ENCODE data around the gene PACS2.
"Not testable (repeated sequence)": the region's sequence is repeated elsewhere in the genome, so short reads cannot be mapped to it uniquely, and the experiment has no call there.

PACS2 gene

GRCh38 chr14:105324871-105325270 is 10.3 kb downstream of the PACS2 start:
- no peak for DNase-seq (ENCODE audit: low spot score)
- no peak overlapping the region for H3K4me3 ChIP-seq
- no peak for TF ChIP-seq CTCF (IDR thresholded peaks at IDR 0.05)
- no peak overlapping the region for H3K27ac ChIP-seq

DNA sequence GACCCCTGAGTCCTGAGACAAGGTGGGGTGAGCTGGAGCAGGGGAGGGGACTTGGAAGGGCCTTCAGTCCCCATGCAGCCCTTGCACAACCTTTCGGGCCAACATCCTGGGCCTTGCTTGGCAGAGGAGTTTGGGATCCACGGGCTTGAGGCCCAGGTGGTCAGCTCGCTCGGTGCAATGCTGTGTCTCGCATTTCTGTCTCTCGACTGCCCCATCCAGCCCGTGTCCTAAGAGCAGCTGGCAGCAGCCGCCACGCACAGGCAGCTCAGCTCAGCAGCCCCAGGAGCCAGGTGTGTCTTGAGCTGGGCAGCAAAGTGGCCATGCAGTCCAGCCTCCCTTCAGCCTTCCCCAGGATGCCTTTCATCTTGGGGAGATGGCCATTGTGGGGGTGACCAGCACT is 10.8 kb downstream of the PACS2 start:
- H3K27ac ChIP-seq, result no peak overlapping the region
- peak; percentile 70 for DNase-seq (ENCODE audit: low spot score)
- TF ChIP-seq CTCF (IDR thresholded peaks at IDR 0.05), result no peak
- no peak overlapping the region for H3K4me3 ChIP-seq

DNA sequence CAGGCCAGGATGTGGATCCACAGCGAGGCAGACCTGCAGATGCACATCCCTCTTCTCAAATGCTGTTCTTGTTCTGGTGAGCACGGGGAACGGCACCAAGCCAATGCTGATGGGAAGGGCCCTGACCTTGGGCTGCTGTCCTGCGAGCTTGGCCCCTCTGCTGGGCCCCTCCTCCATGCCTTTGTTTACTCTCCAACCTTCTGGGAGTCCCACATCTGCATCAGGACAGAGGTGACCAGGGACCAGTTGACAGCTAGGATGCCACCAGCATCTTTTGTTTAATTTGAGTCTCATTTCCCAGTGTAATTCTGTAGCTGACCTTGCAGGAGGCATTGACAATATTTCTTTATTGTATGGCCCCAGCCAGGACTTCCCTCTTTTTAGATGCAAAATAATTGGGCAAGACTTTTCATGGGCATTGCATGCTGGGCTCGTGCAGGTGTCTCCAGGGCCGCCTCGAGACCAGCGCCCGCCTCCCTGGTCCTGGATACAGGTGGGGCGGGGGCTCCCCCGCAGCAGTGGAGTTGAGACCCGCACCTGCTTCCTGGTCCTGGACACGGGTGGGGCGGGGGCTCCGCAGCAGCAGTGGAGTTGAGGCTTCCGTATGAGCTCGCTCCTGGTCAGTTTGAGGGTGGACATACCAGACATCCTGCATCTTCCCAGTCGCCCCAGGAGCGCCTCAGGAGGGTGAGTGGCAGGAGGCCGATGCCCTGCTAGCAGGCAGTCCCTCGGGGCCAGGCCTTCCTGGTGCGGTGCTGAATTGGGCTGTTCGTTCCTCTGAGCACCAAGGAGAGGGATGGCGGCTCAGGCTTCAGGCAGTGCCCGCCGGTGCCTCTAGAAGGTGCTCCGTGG is 11.4 kb downstream of the PACS2 start:
- no peak for TF ChIP-seq CTCF (IDR thresholded peaks at IDR 0.05)
- DNase-seq (ENCODE audit: low spot score), result peak; percentile 70
- H3K4me3 ChIP-seq, result no peak overlapping the region
- H3K27ac ChIP-seq, result no peak overlapping the region

DNA sequence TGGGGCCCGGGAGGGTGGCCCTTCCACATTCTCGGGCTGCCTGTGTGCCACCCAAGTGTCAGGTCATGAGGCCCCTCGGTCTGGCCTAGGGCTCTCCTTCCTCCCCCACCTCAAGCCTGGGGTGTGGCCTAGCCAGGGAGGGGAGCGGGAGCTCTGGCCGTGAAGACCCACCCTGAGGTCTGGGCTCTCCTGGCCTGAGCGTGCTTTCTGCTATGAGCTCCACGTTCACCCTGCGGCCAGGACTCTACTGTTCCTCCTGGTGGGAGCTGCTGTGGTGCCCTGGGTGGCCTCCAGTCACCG is 12.0 kb downstream of the PACS2 start:
- H3K4me3 ChIP-seq, result no peak overlapping the region
- no peak for DNase-seq (ENCODE audit: low spot score)
- TF ChIP-seq CTCF (IDR thresholded peaks at IDR 0.05), result no peak
- H3K27ac ChIP-seq, result no peak overlapping the region

GRCh38 chr14:105326891-105327694 is 12.5 kb downstream of the PACS2 start:
- no peak for TF ChIP-seq CTCF (IDR thresholded peaks at IDR 0.05)
- peak; percentile 63 for DNase-seq (ENCODE audit: low spot score)
- no peak overlapping the region for H3K4me3 ChIP-seq
- no peak overlapping the region for H3K27ac ChIP-seq

GRCh38 chr14:105327695-105328045 is 13.1 kb downstream of the PACS2 start:
- not testable (repeated sequence) for DNase-seq (ENCODE audit: low spot score); H3K27ac ChIP-seq; H3K4me3 ChIP-seq

GRCh38 chr14:105328070-105328677 is 13.6 kb downstream of the PACS2 start:
- Histone ChIP-seq H3K4me3 (no peak overlapping the region), H3K27ac (no peak overlapping the region)
- TF ChIP-seq CTCF (IDR thresholded peaks at IDR 0.05), result no peak
- DNase-seq (ENCODE audit: low spot score), result no peak
